BJ (cell line): ENCODE data around the gene ANO10. TPM values are rescaled to one million over a fixed set of nuclear protein-coding genes. Genes with fewer than 3 reads are reported as not detected.
A peak's percentile ranks its signal among the peaks of the same experiment; 100 is the strongest.

Experiments
- CTCF ChIA-PET: fragments of 350-600 bp; formaldehyde crosslinking; extraction: SDS; loops from one replicate; lab custom pipeline; 2021; ENCODE audit warnings: antibody characterized with exemption, inconsistent platforms; lab: Yijun Ruan, JAX
- POLR2A ChIA-PET: fragments of 300-600 bp; sonication (Branson Sonifier 250); formaldehyde crosslinking; extraction: SDS; loops from one replicate; lab custom pipeline; 2021; ENCODE audit warnings: antibody characterized with exemption; lab: Charles Lee
- DNase-seq: peaks from one replicate; pipeline ENCODE4 v3.0.0-alpha.2; 2011; ENCODE audit warnings: low read depth
- H3K27me3 ChIP-seq: 2 replicates; pipeline ENCODE4 v1.6.0; 2011; ENCODE audit warnings: low read length; ENCODE audit not compliant: control insufficient read depth, insufficient read depth
- H3K36me3 ChIP-seq: 2 replicates; pipeline ENCODE4 v1.5.1; 2011; ENCODE audit warnings: low read length; ENCODE audit not compliant: control insufficient read depth, insufficient read depth
- H3K4me3 ChIP-seq: 2 replicates; pipeline ENCODE4 v1.5.1; 2011; ENCODE audit warnings: low read depth, mild to moderate bottlenecking, control low read depth, low read length
- polyA plus RNA-seq: library from polyadenylated mRNA; depleted of rRNA; stranded (reverse); fragments of >200 nt; gene quantifications from 2 replicates; pipeline ENCODE4 v1.2.3, GENCODE V29; 2011
- TF ChIP-seq, protein P1 (sequence below): IDR thresholded peaks from 2 replicates; pipeline ENCODE4 v1.5.1; 2011; ENCODE audit warnings: low read depth, mild to moderate bottlenecking, control low read depth, inconsistent platforms, low read length, moderate library complexity; ENCODE audit not compliant: insufficient read depth

The ANO10 gene
- polyA plus RNA-seq, 1 experiment = 36.6 TPM

GRCh38 chr3:43540624-43541023, 81.2 kb downstream of the ANO10 start:
- ChIA-PET POLR2A (interaction anchor here (0.5 kb wide), 1 partner anchor 457 kb away, joined by 7 read pairs; no protein-coding TSS in a partner anchor), CTCF (interaction anchor here (1.0 to 1.6 kb wide), 3 partner anchors 9 to 460 kb away, joined by 3 to 4 read pairs (median 3); no protein-coding TSS in a partner anchor)
- TF ChIP-seq, protein P1, sequence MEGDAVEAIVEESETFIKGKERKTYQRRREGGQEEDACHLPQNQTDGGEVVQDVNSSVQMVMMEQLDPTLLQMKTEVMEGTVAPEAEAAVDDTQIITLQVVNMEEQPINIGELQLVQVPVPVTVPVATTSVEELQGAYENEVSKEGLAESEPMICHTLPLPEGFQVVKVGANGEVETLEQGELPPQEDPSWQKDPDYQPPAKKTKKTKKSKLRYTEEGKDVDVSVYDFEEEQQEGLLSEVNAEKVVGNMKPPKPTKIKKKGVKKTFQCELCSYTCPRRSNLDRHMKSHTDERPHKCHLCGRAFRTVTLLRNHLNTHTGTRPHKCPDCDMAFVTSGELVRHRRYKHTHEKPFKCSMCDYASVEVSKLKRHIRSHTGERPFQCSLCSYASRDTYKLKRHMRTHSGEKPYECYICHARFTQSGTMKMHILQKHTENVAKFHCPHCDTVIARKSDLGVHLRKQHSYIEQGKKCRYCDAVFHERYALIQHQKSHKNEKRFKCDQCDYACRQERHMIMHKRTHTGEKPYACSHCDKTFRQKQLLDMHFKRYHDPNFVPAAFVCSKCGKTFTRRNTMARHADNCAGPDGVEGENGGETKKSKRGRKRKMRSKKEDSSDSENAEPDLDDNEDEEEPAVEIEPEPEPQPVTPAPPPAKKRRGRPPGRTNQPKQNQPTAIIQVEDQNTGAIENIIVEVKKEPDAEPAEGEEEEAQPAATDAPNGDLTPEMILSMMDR = no peak
- no peak overlapping the region for H3K4me3 ChIP-seq
- H3K36me3 ChIP-seq = 0 out of 2 replicates have a peak, but pooled peaks cover 1% of the 10 kb centered on the region
- H3K27me3 ChIP-seq = no peaks in the 10 kb centered on the region
- peak; percentile 9 for DNase-seq

- TF ChIP-seq, protein P1 = no peak
- 0 out of 2 replicates have a peak, but pooled peaks cover 1% of the 10 kb centered on the region for H3K36me3 ChIP-seq
- POLR2A ChIA-PET = no interaction called here
- CTCF ChIA-PET = no interaction called here
- no peak for DNase-seq
- no peak overlapping the region for H3K4me3 ChIP-seq
- no peaks in the 10 kb centered on the region for H3K27me3 ChIP-seq
These were observed 82.5 kb downstream of the ANO10 start for GRCh38 chr3:43539321-43539720.

GRCh38 chr3:43537225-43537624, 84.6 kb downstream of the ANO10 start:
- ChIA-PET CTCF (no interaction called here), POLR2A (no interaction called here)
- no peaks in the 10 kb centered on the region for H3K27me3 ChIP-seq
- 0 out of 2 replicates have a peak, but pooled peaks cover 1% of the 10 kb centered on the region for H3K36me3 ChIP-seq
- TF ChIP-seq, protein P1 = no peak
- no peak overlapping the region for H3K4me3 ChIP-seq
- no peak for DNase-seq

- Histone ChIP-seq H3K27me3 (no peaks in the 10 kb centered on the region), H3K36me3 (0 out of 2 replicates have a peak, but pooled peaks cover 1% of the 10 kb centered on the region), H3K4me3 (no peak overlapping the region)
- no peak for DNase-seq
- ChIA-PET CTCF (interaction anchor here (0.6 to 1.2 kb wide), 3 partner anchors 10 to 685 kb away, joined by 3 read pairs; no protein-coding TSS in a partner anchor), POLR2A (no interaction called here)
- TF ChIP-seq, protein P1 = no peak
These were observed 87.1 kb downstream of the ANO10 start for GRCh38 chr3:43534675-43535074.

- H3K27me3 ChIP-seq = no peaks in the 10 kb centered on the region
- no peak for DNase-seq
- TF ChIP-seq, protein P1 = no peak
- no peak overlapping the region for H3K4me3 ChIP-seq
- ChIA-PET CTCF (no interaction called here), POLR2A (no interaction called here)
- H3K36me3 ChIP-seq = no peaks in the 10 kb centered on the region
These were observed 88.8 kb downstream of the ANO10 start for GRCh38 chr3:43533009-43533408.
